K562 (cell line): ENCODE measurements around the gene MFSD11. TPM values are rescaled to one million over a fixed set of nuclear protein-coding genes. Genes with fewer than 3 reads are reported as not detected.

Source experiments
- ARID4B ChIP-seq: sonication (generic); formaldehyde crosslinking; IDR thresholded peaks from 2 replicates; pipeline ENCODE4 v1.8.0; 2022; ENCODE audit warnings: mild to moderate bottlenecking, missing genetic modification reagents
- BCLAF1 ChIP-seq, 2 experiments: fragments of 450-650 bp in 1 of 2; IDR thresholded peaks; 2 replicates each; pipeline ENCODE4 v1.6.1; 2011 to 2017; ENCODE audit warnings: low read depth in 2 of 2, antibody characterized with exemption in 1 of 2, borderline replicate concordance in 1 of 2, low read length in 1 of 2, mild to moderate bottlenecking in 1 of 2, mixed read lengths in 1 of 2; ENCODE audit not compliant: control insufficient read depth in 1 of 2
- HMGXB4 ChIP-seq: sonication (generic); formaldehyde crosslinking; IDR thresholded peaks from 2 replicates; pipeline ENCODE4 v1.8.1; 2023; ENCODE audit warnings: mild to moderate bottlenecking, missing genetic modification reagents
- LCOR ChIP-seq: sonication (generic); formaldehyde crosslinking; IDR thresholded peaks from 2 replicates; pipeline ENCODE4 v1.8.0; 2022; ENCODE audit warnings: mild to moderate bottlenecking, missing genetic modification reagents
- NCOA4 ChIP-seq: fragments of 450-650 bp; IDR thresholded peaks from 2 replicates; pipeline ENCODE4 v1.6.1; 2018; ENCODE audit warnings: mild to moderate bottlenecking; ENCODE audit not compliant: partially characterized antibody
- POLR2AphosphoS5 ChIP-seq: IDR thresholded peaks from 2 replicates; pipeline ENCODE4 v1.6.1; 2011; ENCODE audit warnings: mild to moderate bottlenecking, low read depth, low read length, moderate library complexity; ENCODE audit not compliant: control insufficient read depth, insufficient read depth
- SMARCA4 ChIP-seq: fragments of 450-650 bp; IDR thresholded peaks from 2 replicates; pipeline ENCODE4 v1.6.1; 2016
- SMC3 ChIP-seq: conservative IDR thresholded peaks from 2 replicates; pipeline ENCODE4 v1.6.1; 2011; ENCODE audit warnings: low read depth, low read length, improper control_type of control experiment; ENCODE audit not compliant: insufficient read depth
- U2AF2 ChIP-seq: fragments of 200-400 bp; formaldehyde crosslinking; optimal IDR thresholded peaks from 2 replicates; pipeline ENCODE3; 2017; ENCODE audit warnings: low read depth, mild to moderate bottlenecking, low read length
- ZBED1 ChIP-seq: IDR thresholded peaks from 2 replicates; pipeline ENCODE4 v1.6.1; 2014
- ZFP30 ChIP-seq: fragments of 250-450 bp; sonication (Bioruptor Pico); IDR thresholded peaks from 2 replicates; pipeline ENCODE4 v1.8.0; 2022; ENCODE audit warnings: moderate library complexity, mild to moderate bottlenecking, inconsistent platforms, borderline replicate concordance
- ZNF639 ChIP-seq, 2 experiments: fragments of 200-800 bp in 1 of 2; sonication (Bioruptor generic) in 1 of 2; sonication (generic) in 1 of 2; formaldehyde crosslinking in 1 of 2; IDR thresholded peaks in 1 of 2; conservative IDR thresholded peaks in 1 of 2; 2 replicates each; pipeline versions ENCODE4 v1.5.0 to v1.6.1; 2016 to 2020; ENCODE audit warnings: missing compliant biosample characterization in 1 of 2, missing genetic modification characterization in 1 of 2, missing genetic modification reagents in 1 of 2
- ZNF655 ChIP-seq: fragments of 250-450 bp; sonication (Bioruptor Pico); IDR thresholded peaks from 2 replicates; pipeline ENCODE4 v1.5.0; 2021
- ZNF780A ChIP-seq: fragments of 250-450 bp; sonication (Bioruptor Pico); IDR thresholded peaks from 2 replicates; pipeline ENCODE4 v1.5.0; 2021; ENCODE audit warnings: mild to moderate bottlenecking
- ZNF785 ChIP-seq: fragments of 250-450 bp; sonication (Bioruptor Pico); IDR thresholded peaks from 2 replicates; pipeline ENCODE4 v1.4.0; 2020; ENCODE audit warnings: mild to moderate bottlenecking
- polyA plus RNA-seq, 8 experiments: library from polyadenylated mRNA; depleted of rRNA in 4 of 8; stranded (reverse) in 5 of 8; unstranded in 3 of 8; fragments of >200 nt; fragmentation: Nextera tagmentation in 2 of 8; fragmentation: Illumina TruSeq in 1 of 8; extraction: Ambion mirVana in 2 of 8; extraction: Trizol in 1 of 8; gene quantifications; 2 replicates each; pipeline versions ENCODE4 v1.2.1 to v1.2.3, GENCODE V29; 2011 to 2014; ENCODE audit warnings: inconsistent platforms in 1 of 8, missing spikeins in 1 of 8
- total RNA-seq, 7 experiments: library from RNA; depleted of rRNA in 6 of 7; stranded (reverse); fragments of >200 nt in 6 of 7; fragmentation: Illumina TruSeq in 2 of 7; extraction: Trizol in 2 of 7; gene quantifications; 2 replicates each; pipeline versions ENCODE4 v1.2.1 to v1.2.3, GENCODE V29; 2011 to 2021; ENCODE audit warnings: low replicate concordance in 1 of 7

MFSD11 gene
- total and polyA plus RNA-seq, 9 of the 15 experiments (the other 6 are each of a cell fraction or from before 2014, with no cell fraction given) = 14.4 to 24.5 (median 19.9) TPM

- TF ChIP-seq ZNF639 (CRISPR knock-in tag; conservative IDR thresholded peaks at IDR 0.05 in 1 of 2, IDR thresholded peaks at IDR 0.05 in 1 of 2) (no peak), ZNF655 (no peak), NCOA4 (no peak), SMC3 (no peak), BCLAF1 (IDR thresholded peaks at IDR 0.05; ENCODE audit: borderline replicate concordance in 1 of 2, control insufficient read depth in 1 of 2, low read depth in 2 of 2, low read length in 1 of 2) (no peak), POLR2AphosphoS5 (no peak; the same call in none of the 2 replicates), ZNF780A (CRISPR knock-in tag) (no peak), LCOR (CRISPR knock-in tag) (no peak), U2AF2 (no peak), ZBED1 (no peak), ZNF785 (CRISPR knock-in tag) (no peak), SMARCA4 (no peak), ZFP30 (CRISPR knock-in tag) (no peak), ARID4B (peak; percentile 87), HMGXB4 (peak; percentile 32; the same call in 1 of the 2 replicates)
Observed at GRCh38 chr17:76726231-76726775, 11.6 kb upstream of the MFSD11 start, which contains the start of gene JMJD6 (continued).
